Measurements from ENCODE around the gene ZC3H4. TPM values are rescaled to one million over a fixed set of nuclear protein-coding genes. Genes with fewer than 3 reads are reported as not detected.

Gene ZC3H4
- total RNA-seq, 1 experiment from 2014 or later, result 11.2 TPM

GRCh38 chr19:47049307-47049700, 64.3 kb downstream of the ZC3H4 start:
- peak; percentile 84 for DNase-seq (ENCODE audit: low read depth)

DNA sequence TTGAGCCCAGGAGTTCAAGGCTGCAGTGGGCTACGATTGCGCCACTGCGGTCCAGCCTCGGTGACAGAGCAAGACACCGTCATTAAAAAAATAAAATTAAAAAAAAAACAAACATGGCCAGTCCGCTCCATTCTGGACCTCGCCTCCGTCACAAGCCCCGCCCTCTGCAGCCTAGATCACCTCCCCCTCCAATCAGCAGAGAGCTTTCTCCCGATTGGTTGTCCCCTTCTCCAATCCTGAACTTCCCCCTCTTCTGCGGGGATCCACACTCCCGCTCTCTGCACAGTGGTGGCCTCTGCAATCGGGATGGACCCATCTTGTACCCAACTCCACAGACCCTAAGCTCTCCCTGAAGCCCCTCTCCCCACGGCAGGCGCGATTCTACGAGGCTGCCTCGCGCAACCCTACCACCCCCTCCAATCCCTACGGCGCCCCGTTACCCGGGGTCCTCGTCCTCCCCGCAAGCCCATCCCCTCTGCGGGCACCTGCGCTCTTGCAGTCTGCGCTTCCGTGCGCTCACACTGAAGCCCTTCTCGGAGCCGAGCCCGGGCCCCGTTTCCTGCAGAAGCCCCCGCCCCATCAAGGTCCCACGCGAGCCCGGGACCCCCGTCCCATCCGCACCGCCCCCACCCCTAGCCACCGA, 65.7 kb downstream of the ZC3H4 start:
- DNase-seq (ENCODE audit: low read depth), result peak; percentile 91

DNA sequence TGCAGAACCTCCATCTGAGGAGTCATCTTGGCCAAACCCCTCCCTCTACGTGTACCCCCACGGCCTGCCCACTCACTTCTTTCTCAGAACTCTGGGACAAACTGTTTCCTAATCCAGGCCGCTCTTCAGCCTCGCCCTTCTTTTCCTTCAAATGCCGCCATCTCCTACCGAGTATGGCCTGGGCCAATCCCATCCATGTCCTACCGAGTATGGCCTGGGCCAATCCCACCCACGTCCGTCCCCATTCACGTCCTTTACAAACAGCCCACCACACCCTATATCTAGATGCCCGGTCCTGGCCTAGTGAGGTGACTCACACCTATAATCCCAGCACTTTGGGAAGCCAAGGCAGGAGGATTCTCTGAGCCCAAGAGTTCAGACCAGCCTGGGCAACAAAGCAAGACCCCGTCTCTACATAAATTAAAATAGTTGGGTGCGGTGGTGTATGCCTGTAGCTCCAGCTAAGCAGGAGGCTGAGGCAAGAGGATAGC, 66.3 kb downstream of the ZC3H4 start:
- DNase-seq (ENCODE audit: low read depth), result no peak

DNA sequence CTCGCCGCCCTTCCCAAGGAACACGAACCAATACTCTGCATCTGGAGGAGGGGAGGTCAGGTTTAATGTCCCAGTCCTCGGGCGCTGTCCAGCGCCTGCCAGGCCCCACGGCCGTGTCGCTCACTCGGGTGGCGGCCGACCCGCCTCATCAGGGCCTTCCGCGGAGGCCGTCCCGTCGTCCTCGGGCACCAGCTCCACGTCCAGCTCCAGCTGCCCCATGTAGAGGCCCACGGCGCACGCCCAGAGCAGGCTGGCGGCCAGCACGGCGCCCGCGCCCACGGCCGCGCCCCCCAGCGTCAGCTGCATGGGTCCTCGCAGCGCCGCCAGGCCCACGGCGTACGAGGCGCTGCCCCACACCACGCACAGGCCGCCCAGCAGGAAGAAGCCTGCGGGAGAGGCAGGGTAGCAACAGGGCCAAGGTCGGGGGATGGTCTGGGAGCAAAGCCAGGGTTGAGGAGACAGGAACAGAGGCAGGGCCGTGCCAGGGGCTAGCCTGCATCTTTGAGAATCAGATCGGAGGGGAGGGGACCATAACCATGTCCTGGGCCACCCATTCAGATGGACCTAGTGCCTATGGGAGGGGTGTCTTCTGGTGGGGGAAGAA, 67.6 kb downstream of the ZC3H4 start:
- no peak for DNase-seq (ENCODE audit: low read depth)

DNA sequence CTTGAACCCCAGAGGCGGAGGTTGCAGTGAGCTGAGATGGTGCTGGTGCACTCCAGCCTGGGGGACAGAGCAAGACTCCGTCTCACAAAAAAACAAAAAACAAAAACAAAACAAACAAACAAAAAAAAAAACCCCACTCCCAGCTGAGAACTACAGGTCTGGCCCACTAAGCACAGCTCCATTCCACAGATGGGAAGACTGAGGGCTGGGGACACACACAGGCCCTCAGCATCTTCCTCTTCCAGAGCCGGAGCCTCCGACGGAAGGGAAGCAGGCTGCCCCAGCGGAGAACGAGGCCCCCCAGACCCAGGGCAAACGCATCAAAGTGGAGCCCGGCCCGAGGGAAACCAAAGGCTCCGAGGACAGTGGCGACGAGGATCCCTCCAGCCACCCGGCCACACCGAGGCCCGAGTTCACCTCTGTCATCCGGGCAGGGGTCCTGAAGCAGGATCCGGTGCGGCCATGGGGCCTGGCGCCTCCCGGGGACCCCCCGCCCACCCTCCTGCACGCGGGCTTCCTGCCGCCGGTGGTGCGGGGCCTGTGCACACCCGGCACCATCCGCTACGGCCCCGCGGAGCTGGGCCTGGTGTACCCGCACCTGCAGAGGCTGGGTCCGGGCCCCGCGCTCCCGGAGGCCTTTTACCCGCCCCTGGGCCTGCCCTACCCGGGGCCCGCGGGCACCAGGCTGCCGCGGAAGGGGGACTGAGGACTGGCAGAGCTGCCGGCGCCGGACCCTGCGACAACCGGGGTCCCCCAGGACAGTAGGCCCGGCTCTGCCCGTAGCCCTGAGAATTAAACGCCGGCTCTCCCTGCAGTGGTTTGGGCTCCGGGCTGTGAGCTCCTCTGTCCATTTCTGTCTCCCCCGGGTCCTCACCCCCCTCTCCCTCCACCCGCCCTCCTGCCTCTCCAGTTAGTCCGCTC, 68.4 kb downstream of the ZC3H4 start:
- DNase-seq (ENCODE audit: low read depth), result no peak

DNA sequence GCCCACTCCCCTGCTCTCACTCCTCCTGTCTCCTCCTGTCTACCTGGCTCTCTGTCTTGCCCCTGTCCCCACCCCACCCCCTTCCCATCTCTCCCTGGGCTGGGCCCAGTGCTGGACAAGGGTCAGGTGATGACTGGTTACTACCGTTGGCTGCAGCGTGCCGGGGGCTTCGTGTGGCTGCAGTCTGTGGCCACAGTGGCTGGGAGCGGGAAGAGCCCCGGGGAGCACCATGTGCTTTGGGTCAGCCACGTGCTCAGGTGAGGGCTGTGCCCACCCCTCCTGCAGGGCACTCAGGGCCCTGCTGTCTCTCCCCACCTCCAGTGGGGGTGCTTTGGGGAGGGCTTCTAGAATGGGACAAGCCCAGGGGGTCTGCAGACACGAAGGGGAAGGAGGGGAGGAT, 72.7 kb downstream of the ZC3H4 start:
- DNase-seq (ENCODE audit: low read depth), result no peak

DNA sequence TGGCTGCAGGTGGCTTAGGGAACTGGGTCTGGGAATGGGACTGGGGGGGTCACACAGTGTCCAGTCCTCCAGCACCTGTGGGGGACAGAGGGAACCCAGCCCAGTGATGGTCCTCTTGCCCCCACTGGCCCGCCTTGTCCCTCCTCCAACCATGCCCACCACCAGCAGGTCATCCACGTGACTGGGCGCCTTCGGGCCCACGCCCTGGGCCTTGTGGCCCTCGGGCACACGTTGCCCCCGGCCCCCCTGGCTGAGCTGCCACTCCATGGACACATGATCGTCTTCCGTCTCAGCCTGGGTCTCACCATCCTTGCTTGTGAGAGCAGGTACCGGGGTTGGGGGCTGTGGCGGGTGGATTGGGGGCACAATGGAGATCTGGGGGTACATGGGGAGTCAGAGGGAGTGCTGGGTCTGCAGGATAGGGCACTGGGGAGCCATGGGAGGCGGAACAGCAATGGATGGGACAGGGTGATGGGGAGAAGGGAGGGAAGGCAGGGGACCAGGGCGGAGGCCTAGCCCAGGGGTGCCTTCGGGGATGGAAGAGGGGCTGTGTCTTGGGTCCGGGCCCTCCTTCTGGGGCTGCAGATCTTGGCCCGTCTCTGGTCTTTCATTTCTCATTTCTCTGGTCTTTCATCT, 74.2 kb downstream of the ZC3H4 start:
- no peak for DNase-seq (ENCODE audit: low read depth)

DNA sequence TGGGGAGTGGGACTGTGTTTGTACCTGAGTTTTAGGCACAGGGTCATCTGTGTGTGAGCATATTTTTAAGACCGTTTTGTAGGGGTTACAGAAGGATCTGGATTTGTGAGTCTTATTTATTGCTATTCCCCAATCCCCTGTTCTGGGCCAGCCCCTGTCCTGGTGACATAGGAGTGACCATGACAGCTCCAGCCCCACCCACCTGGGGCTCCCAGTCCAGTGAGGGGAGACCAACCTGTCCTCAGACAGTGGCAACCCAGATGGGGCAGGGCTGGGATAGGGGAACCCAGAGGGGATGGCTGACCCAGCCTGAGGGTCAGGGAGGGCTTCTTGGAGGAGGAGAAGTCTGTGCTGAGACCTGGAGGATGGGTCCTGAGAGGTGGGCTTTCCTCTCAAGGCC, 75.8 kb downstream of the ZC3H4 start:
- no peak for DNase-seq (ENCODE audit: low read depth)

DNA sequence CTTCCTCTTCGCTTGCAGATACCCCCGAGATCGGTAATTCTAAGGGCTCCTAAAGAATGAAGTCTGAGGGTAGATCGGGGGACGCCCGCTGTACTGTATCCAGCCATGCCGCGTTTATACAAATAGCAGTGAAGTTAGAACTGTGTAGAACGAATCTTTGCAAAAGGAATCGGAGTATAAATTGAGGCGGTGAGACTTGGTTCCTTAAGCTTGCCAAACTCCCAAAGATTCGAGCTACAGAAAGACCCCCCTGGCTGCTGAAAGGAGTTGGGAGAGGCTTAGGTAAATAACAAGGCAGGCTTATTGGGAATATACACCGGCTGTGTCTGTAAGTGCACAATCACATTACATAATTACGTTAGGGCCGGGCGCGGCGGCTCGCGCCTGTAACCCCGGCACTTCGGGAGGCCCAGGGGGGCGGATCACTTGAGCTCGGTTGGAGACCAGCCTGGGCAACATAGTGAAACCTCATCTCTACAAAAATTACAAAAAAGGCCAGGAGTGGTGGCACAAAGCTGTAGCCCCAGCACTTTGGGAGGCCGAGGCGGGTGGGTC, 77.4 kb downstream of the ZC3H4 start:
- no peak for DNase-seq (ENCODE audit: low read depth)

GRCh38 chr19:47035127-47036096, 78.2 kb downstream of the ZC3H4 start:
- DNase-seq (ENCODE audit: low read depth), result peak; percentile 82

DNA sequence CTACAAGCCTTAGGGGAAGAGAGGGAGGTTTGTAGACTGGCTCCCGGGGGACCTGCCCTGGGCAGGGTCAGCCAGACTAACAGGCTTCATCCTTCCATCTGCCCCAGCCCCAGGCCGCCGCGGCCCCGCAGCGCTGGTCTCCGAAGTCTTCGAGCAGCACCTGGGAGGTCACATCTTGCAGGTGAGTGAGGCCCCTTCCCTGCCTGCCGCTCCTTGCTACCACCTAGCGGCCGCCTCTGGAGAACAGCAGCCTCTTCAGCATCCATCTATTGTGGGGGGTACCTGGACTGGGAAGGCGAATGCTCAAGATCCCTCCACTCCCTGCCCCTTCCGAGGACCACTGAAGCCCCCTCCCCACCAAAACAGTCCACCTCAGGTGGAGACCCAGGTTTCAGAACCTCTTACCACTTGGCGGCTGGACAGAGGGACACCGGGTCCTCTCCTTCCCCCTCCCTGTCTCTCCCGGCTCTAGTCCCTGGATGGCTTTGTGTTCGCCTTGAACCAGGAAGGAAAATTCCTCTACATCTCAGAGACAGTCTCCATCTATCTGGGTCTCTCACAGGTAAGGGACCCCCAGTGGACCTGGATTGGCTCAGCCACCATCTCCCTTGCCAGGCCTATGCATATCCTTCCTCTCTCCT, 81.3 kb downstream of the ZC3H4 start:
- DNase-seq (ENCODE audit: low read depth), result peak; percentile 42

DNA sequence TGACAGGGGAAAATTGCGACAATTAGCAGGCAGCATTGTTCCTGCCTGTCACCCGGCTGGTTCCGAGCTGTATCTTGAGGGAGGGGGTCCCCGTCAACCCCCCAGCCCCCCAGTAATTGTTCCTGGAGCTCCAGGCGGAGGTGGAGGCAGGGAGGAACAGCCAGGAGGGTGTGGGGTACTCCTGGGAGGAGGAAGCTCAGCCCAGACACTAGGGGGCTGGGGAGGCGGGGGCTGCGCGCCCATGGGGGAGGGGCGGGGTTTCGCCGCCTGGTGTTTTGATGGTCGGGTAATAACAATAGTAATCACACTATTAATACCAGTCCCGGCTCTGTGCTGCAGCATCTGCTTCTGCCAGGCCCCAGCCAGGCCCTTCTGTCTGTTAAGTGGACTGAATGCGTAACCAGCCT, 85.4 kb downstream of the ZC3H4 start:
- no peak for DNase-seq (ENCODE audit: low read depth)

DNA sequence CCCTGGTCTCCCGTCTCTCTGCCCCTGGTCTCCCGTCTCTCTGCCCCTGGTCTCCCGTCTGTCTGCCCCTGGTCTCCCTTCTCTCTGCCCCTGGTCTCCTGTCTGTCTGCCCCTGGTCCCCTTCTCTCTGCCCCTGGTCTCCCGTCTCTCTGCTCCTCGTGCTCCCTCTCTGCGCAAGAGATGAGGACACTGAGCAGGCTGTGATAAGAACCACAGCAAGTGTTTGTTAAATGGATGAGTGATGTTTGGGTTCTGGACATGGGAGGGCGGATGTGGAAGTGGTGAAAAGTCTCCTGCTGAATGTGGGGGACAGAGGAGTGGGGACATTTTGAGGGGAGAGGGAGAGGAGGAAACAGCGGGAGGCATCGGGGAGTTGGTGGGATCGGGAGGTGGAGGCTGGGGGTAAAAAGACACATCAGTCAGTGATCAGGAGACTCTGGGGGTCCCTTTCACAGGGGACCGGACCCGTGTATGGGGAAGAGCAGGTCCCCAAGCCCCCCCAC, 85.9 kb downstream of the ZC3H4 start:
- DNase-seq (ENCODE audit: low read depth), result no peak

DNA sequence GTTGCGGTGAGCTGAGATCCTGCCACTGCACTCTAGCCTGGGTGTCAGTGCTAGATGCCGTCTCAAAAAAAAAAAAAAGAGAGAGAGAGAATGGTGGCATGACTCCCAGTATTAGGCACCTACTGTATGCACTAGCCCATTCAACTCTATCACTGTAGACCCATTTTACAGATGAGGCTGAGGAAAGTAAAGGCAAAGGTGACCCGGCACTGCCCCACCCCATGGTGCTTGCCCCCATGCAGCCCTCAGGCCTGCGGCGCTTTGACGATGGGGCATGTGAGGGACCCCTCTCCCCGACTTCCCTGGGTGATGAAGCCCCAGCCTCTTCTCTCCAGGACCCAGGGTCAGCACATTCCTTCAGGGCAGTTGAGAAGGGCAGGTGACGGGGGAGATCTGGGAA, 86.7 kb downstream of the ZC3H4 start:
- no peak for DNase-seq (ENCODE audit: low read depth)

DNA sequence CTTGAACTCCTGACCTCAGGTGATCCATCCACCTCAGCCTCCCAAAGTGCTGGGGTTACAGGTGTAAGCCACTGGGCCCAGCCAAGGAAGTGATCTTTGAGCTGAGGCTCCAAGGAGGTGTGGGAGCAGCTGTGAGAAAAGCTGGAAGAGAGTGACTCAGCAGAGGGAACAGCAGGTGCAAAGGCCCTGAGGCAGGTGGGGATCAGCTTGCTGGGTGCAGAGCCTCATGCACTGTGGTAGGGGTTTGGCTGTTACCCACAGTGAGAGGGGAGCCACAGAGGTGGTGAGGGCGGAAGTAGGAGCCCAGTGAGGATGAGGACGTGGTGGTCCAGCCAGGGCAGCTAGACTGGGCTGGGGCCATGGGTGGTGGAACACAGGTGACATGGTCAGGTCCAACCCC, 87.4 kb downstream of the ZC3H4 start:
- DNase-seq (ENCODE audit: low read depth), result no peak

DNA sequence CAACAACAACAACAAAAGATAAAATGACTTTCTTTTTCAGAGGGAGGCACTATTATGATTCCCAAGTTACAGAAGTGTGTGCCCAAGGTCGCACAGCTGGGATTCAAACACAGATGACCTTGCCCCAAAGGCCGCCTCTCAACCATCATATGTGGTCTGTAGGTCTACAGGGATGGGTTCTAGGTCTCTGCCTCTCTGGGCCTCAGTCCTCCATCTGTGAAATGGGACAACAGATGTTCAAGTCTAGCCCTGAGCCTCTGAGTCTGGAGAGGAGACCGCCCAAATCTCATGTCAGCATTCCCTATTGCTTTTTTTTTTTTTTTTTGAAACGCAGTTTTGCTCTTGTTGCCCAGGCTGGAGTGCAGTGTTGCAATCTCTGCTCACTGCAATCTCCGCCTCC, 89.1 kb downstream of the ZC3H4 start:
- no peak for DNase-seq (ENCODE audit: low read depth)

GRCh38 chr19:47023448-47023794, 90.2 kb downstream of the ZC3H4 start:
- DNase-seq (ENCODE audit: low read depth), result no peak

- DNase-seq (ENCODE audit: low read depth), result no peak
Observed at GRCh38 chr19:47022541-47023447, 90.8 kb downstream of the ZC3H4 start.

GRCh38 chr19:47022140-47022536, 91.4 kb downstream of the ZC3H4 start:
- DNase-seq (ENCODE audit: low read depth), result no peak
